K562 treated with DMSO at 1 percent for 48 hours (cell line): ENCODE measurements around the gene SMARCB1. TPM values are rescaled to one million over a fixed set of nuclear protein-coding genes. Genes with fewer than 3 reads are reported as not detected.

ENCODE experiments used
- total RNA-seq: library from RNA; unstranded; fragments of 300-600 nt; gene quantifications from 2 replicates; pipeline ENCODE4 v1.2.3, GENCODE V29; 2022; ENCODE audit warnings: low replicate concordance; ENCODE audit errors: extremely low read depth

SMARCB1 gene
- not detected in 2 replicates for total RNA-seq

GRCh38 chr22:23786752-23787599, at the start of gene SMARCB1:
TSS of gene SMARCB1 (plus strand) at chr22:23786966. CDS start at chr22:23787170, 204 bp downstream.

GRCh38 chr22:23750714-23751440, 35.9 kb upstream of the SMARCB1 start, which contains the start of gene ZNF70:
TSS of gene ZNF70 (minus strand) at chr22:23751112. CDS start at chr22:23745140, 5,972 bp downstream.

GRCh38 chr22:23754220-23754919, 32.4 kb upstream of the SMARCB1 start, which contains the start of gene VPREB3:
TSS of gene VPREB3 (minus strand) at chr22:23754425. CDS start at chr22:23754363, 62 bp downstream.

GRCh38 chr22:23762842-23763578, 23.8 kb upstream of the SMARCB1 start, which contains the start of gene C22orf15:
TSS of gene C22orf15 (plus strand) at chr22:23762990. CDS start at chr22:23763307, 317 bp downstream.

GRCh38 chr22:23767673-23768548, 18.9 kb upstream of the SMARCB1 start, which contains the start of gene CHCHD10:
TSS of gene CHCHD10 (minus strand) at chr22:23767972. CDS start at chr22:23767874, 98 bp downstream.

GRCh38 chr22:23772649-23773473, 13.9 kb upstream of the SMARCB1 start, which contains the start of gene MMP11:
TSS of gene MMP11 (plus strand) at chr22:23772849. CDS start at chr22:23772871, 22 bp downstream.

GRCh38 chr22:23838681-23839468, 52.1 kb downstream of the SMARCB1 start, which contains the start of gene DERL3:
TSS of gene DERL3 (minus strand) at chr22:23839006. CDS start at chr22:23838987, 19 bp downstream.

GRCh38 chr22:23857606-23858483, 71.1 kb downstream of the SMARCB1 start, which contains the start of gene SLC2A11:
TSS of gene SLC2A11 (plus strand) at chr22:23857875. CDS start at chr22:23858000, 125 bp downstream.

Other genes with a start within 250 kb of the SMARCB1 start
- gene IGLL1, start 206.7 kb upstream of the SMARCB1 start, total RNA-seq = not detected in 2 replicates
- gene DRICH1, start 154.6 kb upstream of the SMARCB1 start, total RNA-seq = not detected in 2 replicates
- not detected in 2 replicates for gene RGL4, start 96.0 kb upstream of the SMARCB1 start, total RNA-seq
- not detected in 2 replicates for gene ZNF70, start 35.9 kb upstream of the SMARCB1 start, total RNA-seq
- not detected in 2 replicates for gene VPREB3, start 32.5 kb upstream of the SMARCB1 start, total RNA-seq
- gene C22orf15, start 24.0 kb upstream of the SMARCB1 start, total RNA-seq = not detected in 2 replicates
- gene CHCHD10, start 19.0 kb upstream of the SMARCB1 start, total RNA-seq = not detected in 2 replicates
- not detected in 2 replicates for gene MMP11, start 14.1 kb upstream of the SMARCB1 start, total RNA-seq
- gene DERL3, start 52.0 kb downstream of the SMARCB1 start, total RNA-seq = not detected in 2 replicates
- gene SLC2A11, start 70.9 kb downstream of the SMARCB1 start, total RNA-seq = not detected in 2 replicates
- not detected in 2 replicates for gene MIF, start 107.4 kb downstream of the SMARCB1 start, total RNA-seq
- gene GSTT2B, start 174.2 kb downstream of the SMARCB1 start, total RNA-seq = not detected in 2 replicates
- gene DDTL, start 179.9 kb downstream of the SMARCB1 start, total RNA-seq = not detected in 2 replicates
- not detected in 2 replicates for gene DDT, start 187.5 kb downstream of the SMARCB1 start, total RNA-seq
- not detected in 2 replicates for gene GSTT2, start 193.2 kb downstream of the SMARCB1 start, total RNA-seq
- gene GSTT4, start 218.5 kb downstream of the SMARCB1 start, total RNA-seq = not detected in 2 replicates
- gene CABIN1, start 224.3 kb downstream of the SMARCB1 start, total RNA-seq = not detected in 2 replicates